C4-2B (cell line): ENCODE measurements around the gene PIWIL1.

Experiments used
- ZFX ChIP-seq: fragments of 450-650 bp; IDR thresholded peaks from 2 replicates; pipeline ENCODE4 v1.6.1; 2017
- TF ChIP-seq, protein P1 (sequence below): fragments of 450-650 bp; conservative IDR thresholded peaks from 2 replicates; pipeline ENCODE4 v1.5.1; 2017; ENCODE audit warnings: mild to moderate bottlenecking

DNA sequence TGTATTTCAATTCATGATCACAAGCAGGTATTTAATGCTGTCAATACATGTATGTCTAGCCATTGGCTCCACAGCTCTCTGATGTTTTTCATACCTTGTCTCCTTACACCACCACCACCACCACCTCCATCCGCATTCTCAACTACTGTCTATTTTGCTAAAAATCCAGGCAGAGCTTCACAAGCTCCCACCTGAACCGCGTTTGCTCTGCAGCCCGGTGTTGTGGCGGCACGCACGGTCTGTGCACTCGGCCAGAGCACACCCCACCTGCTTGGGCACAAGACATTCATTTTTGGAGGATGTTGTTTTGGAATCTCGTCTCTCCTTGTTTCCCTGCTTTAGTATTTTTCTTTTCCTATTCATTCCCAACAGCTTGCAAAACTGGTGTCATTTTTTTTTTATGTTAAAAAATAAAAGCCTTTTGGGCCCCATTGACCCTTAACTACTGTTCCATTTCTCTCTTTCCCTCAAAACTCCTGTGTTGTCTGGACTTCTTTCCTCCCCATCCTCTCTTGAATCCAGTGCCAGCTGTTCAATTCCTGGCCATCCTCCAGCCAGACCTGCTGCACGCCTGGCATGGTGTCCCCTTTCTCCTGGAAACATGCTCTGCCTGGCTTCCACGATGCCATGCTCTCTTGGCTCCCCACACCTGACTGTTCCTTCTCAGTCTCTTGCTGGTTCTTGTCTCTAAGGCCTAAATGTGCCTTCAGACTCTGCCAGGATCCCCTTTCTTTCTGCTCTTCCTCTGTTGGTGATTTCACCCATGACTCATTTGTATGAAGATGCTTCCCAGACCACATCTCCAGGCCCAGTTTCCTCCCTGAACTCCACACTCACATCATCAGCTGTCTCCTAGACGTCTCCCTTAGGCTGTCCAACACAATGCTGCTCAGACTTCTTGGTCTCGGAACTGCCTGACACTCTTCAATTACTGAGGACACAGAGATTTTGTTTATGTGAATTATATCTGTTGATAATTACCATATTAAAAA is 37.9 kb downstream of the PIWIL1 start:
- TF ChIP-seq, protein P1, sequence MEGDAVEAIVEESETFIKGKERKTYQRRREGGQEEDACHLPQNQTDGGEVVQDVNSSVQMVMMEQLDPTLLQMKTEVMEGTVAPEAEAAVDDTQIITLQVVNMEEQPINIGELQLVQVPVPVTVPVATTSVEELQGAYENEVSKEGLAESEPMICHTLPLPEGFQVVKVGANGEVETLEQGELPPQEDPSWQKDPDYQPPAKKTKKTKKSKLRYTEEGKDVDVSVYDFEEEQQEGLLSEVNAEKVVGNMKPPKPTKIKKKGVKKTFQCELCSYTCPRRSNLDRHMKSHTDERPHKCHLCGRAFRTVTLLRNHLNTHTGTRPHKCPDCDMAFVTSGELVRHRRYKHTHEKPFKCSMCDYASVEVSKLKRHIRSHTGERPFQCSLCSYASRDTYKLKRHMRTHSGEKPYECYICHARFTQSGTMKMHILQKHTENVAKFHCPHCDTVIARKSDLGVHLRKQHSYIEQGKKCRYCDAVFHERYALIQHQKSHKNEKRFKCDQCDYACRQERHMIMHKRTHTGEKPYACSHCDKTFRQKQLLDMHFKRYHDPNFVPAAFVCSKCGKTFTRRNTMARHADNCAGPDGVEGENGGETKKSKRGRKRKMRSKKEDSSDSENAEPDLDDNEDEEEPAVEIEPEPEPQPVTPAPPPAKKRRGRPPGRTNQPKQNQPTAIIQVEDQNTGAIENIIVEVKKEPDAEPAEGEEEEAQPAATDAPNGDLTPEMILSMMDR = no peak
- TF ChIP-seq ZFX = no peak
